ENCODE results near the gene MED16.
A peak's percentile ranks its signal among the peaks of the same experiment; 100 is the strongest.

GRCh38 chr19:869245-870177, 23.5 kb downstream of the MED16 start:
- TF ChIP-seq CTCF (IDR thresholded peaks at IDR 0.05) (no peak), EP300 (IDR thresholded peaks at IDR 0.05) (no peak), POLR2A (IDR thresholded peaks at IDR 0.05) (no peak), POLR2AphosphoS5 (IDR thresholded peaks at IDR 0.05) (peak in 1 of 3 donors; percentile 50)

Data from stomach (tissue), 4 donors.